Naive thymus-derived CD4-positive, alpha-beta T cell (primary cell): Measurements from ENCODE around the gene PTK6. TPM values are rescaled to one million over a fixed set of nuclear protein-coding genes. Genes with fewer than 3 reads are reported as not detected.

Experiments used
- polyA plus RNA-seq, 2 donors: library from polyadenylated mRNA; unstranded; fragments of 300-500 nt; fragmentation: Illumina TruSeq; gene quantifications; one replicate each; pipeline ENCODE4 v1.2.3, GENCODE V29; 2021
- total RNA-seq, 6 experiments: library from RNA in 5 of 6; stranded (reverse) in 5 of 6; gene quantifications; 1 replicate in 5 of 6; 2 replicates in 1 of 6; pipeline ENCODE4 v1.2.3 and lab custom pipeline; 2021 to 2026

PTK6 gene
- total and polyA plus RNA-seq, 7 experiments from 2014 or later: 0.07 to 0.96 (median 0.40) TPM; not detected in 1

Other genes with a start within 250 kb of the PTK6 start
- gene COL20A1, start 244.2 kb downstream of the PTK6 start, total RNA-seq: under 1 TPM in 1 of 5 experiments, not detected in 4; 0.08 TPM
- not detected for gene COL20A1, start 244.2 kb downstream of the PTK6 start, polyA plus RNA-seq
- not detected for gene CHRNA4, start 176.0 kb downstream of the PTK6 start, total RNA-seq
- gene CHRNA4, start 176.0 kb downstream of the PTK6 start, polyA plus RNA-seq: not detected
- under 1 TPM in 3 of 5 experiments, not detected in 2; 0.27 to 0.72 (median 0.30) TPM for gene KCNQ2, start 64.7 kb downstream of the PTK6 start, total RNA-seq
- gene KCNQ2, start 64.7 kb downstream of the PTK6 start, polyA plus RNA-seq: not detected
- gene EEF1A2, start 38.3 kb downstream of the PTK6 start, total RNA-seq: 1 to 10 TPM in 2 of 5 experiments, under 1 TPM in 2, not detected in 1; 0.11 to 1.5 (median 0.92) TPM
- under 1 TPM in 1 of 2 donors, not detected in 1; 0.08 TPM for gene EEF1A2, start 38.3 kb downstream of the PTK6 start, polyA plus RNA-seq
- 100 to 1,000 TPM; 138 to 225 (median 184) TPM for gene PPDPF, start 16.6 kb downstream of the PTK6 start, total RNA-seq
- gene PPDPF, start 16.6 kb downstream of the PTK6 start, polyA plus RNA-seq: 10 to 100 TPM; 67.7 to 83.1 TPM
- gene SRMS, start 10.4 kb upstream of the PTK6 start, total RNA-seq: under 1 TPM in 1 of 5 experiments, not detected in 4; 0.24 TPM
- gene SRMS, start 10.4 kb upstream of the PTK6 start, polyA plus RNA-seq: not detected
- gene FNDC11, start 16.8 kb upstream of the PTK6 start, total RNA-seq: 1 to 10 TPM in 1 of 5 experiments, under 1 TPM in 4; 0.30 to 1.2 (median 0.32) TPM
- gene FNDC11, start 16.8 kb upstream of the PTK6 start, polyA plus RNA-seq: under 1 TPM; 0.22 to 0.90 TPM
- gene HELZ2, start 36.9 kb upstream of the PTK6 start, total RNA-seq: 100 to 1,000 TPM in 1 of 5 experiments, 10 to 100 TPM in 4; 24.4 to 102 (median 42.1) TPM
- 1 to 10 TPM; 3.8 to 5.8 TPM for gene HELZ2, start 36.9 kb upstream of the PTK6 start, polyA plus RNA-seq
- 10 to 100 TPM; 17.4 to 30.2 (median 24.6) TPM for gene GMEB2, start 89.7 kb upstream of the PTK6 start, total RNA-seq
- 10 to 100 TPM; 11.0 to 21.9 TPM for gene GMEB2, start 89.7 kb upstream of the PTK6 start, polyA plus RNA-seq
- gene STMN3, start 116.0 kb upstream of the PTK6 start, total RNA-seq: 100 to 1,000 TPM in 2 of 5 experiments, 10 to 100 TPM in 3; 34.2 to 122 (median 70.3) TPM
- gene STMN3, start 116.0 kb upstream of the PTK6 start, polyA plus RNA-seq: 10 to 100 TPM; 33.5 to 37.0 TPM
- gene RTEL1, start 120.9 kb upstream of the PTK6 start, total RNA-seq: 10 to 100 TPM; 28.4 to 47.2 (median 32.4) TPM
- 1 to 10 TPM; 1.9 to 8.6 TPM for gene RTEL1, start 120.9 kb upstream of the PTK6 start, polyA plus RNA-seq
- under 1 TPM in 1 of 5 experiments, not detected in 4; 0.74 TPM for gene TNFRSF6B, start 159.3 kb upstream of the PTK6 start, total RNA-seq
- gene TNFRSF6B, start 159.3 kb upstream of the PTK6 start, polyA plus RNA-seq: under 1 TPM in 1 of 2 donors, not detected in 1; 0.22 TPM
- gene ARFRP1, start 170.6 kb upstream of the PTK6 start, total RNA-seq: 10 to 100 TPM; 55.4 to 92.1 (median 66.2) TPM
- gene ARFRP1, start 170.6 kb upstream of the PTK6 start, polyA plus RNA-seq: 100 to 1,000 TPM in 1 of 2 donors, 10 to 100 TPM in 1; 89.1 to 108 TPM
- gene ZGPAT, start 170.7 kb upstream of the PTK6 start, total RNA-seq: 10 to 100 TPM; 42.9 to 49.9 (median 45.4) TPM
- gene ZGPAT, start 170.7 kb upstream of the PTK6 start, polyA plus RNA-seq: 10 to 100 TPM; 47.5 to 82.1 TPM
- 100 to 1,000 TPM in 3 of 5 experiments, 10 to 100 TPM in 2; 96.8 to 118 (median 103) TPM for gene LIME1, start 199.3 kb upstream of the PTK6 start, total RNA-seq
- 100 to 1,000 TPM; 205 to 366 TPM for gene LIME1, start 199.3 kb upstream of the PTK6 start, polyA plus RNA-seq
- gene SLC2A4RG, start 202.4 kb upstream of the PTK6 start, total RNA-seq: 100 to 1,000 TPM in 3 of 5 experiments, 10 to 100 TPM in 2; 88.7 to 136 (median 111) TPM
- 1 to 10 TPM; 3.0 to 4.6 TPM for gene SLC2A4RG, start 202.4 kb upstream of the PTK6 start, polyA plus RNA-seq